Heart left ventricle (tissue), 13 donors: Measurements from ENCODE around the gene HDAC4.

Source experiments
- POLR2A ChIP-seq, 2 donors: fragments of 450-650 bp; IDR thresholded peaks; one replicate each; pipeline ENCODE4 v1.6.1; 2017; ENCODE audit warnings: antibody characterized with exemption in 2 of 2, mild to moderate bottlenecking in 2 of 2, moderate library complexity in 2 of 2
- TF ChIP-seq, protein P1 (sequence below), 12 donors: fragments of 200-600 bp; sonication (generic) in 4 of 12; IDR thresholded peaks; one replicate each; pipeline versions ENCODE4 v1.5.0 to v1.8.0; 2018 to 2022; ENCODE audit warnings: antibody characterized with exemption in 12 of 12, mild to moderate bottlenecking in 5 of 12
- donor health status: ischemic (EF 13 %, LVEDD 7.1; RV severe dilation, severe dysfunction).
- donor health status: DM: no; HTN: yes; CAD: no.
- donor health status: DM: no; HTN: no; CAD: no.
- donor health status: ischemic (EF 25% LVEDD 6.9; RV normal size, moderate dysfunction).
- donor health status: ischemic (EF 25% LVEDD 5.7; RV mildly dilated, moderate dysfunction).
- donor health status: ischemic (EF 35%, LVEDD 5.7; RV mildly dilated, moderate dysfunction).
- donor health status: nonischemic (EF 11% LVEDD 7.7; RV severe dilation, severe dysfunction).
- donor health status: DM: yes; HTN: yes; CAD: no.
- donor health status: PGD.
- donor health status: ischemic (EF 29% LVEDD 5.4; RV normal size, mild dysfunction).
- donor health status: nonischemic (EF 23%, LVEDD 6.1; RV moderate dilation, normal function).

DNA sequence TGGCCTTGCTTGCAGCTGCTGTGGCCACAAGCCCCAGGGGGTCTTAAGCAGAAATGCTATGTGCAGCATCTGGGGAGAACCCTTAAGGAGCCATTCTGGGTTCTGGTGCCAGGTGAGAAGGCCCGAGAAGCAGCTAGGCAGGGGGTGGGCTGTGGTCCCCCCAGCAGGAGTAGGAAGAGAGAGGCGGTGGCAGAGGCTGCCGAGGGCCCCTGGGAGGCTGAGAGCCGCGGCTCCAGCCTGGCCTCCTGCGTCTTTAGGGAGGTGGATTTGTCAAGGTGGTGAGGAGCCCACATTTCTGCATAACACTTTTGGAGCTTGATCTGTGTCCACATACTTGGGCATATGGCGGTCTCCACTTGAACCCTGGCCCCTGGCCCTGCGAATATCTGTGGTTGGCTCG, 356.5 kb downstream of the HDAC4 start:
- TF ChIP-seq, protein P1, sequence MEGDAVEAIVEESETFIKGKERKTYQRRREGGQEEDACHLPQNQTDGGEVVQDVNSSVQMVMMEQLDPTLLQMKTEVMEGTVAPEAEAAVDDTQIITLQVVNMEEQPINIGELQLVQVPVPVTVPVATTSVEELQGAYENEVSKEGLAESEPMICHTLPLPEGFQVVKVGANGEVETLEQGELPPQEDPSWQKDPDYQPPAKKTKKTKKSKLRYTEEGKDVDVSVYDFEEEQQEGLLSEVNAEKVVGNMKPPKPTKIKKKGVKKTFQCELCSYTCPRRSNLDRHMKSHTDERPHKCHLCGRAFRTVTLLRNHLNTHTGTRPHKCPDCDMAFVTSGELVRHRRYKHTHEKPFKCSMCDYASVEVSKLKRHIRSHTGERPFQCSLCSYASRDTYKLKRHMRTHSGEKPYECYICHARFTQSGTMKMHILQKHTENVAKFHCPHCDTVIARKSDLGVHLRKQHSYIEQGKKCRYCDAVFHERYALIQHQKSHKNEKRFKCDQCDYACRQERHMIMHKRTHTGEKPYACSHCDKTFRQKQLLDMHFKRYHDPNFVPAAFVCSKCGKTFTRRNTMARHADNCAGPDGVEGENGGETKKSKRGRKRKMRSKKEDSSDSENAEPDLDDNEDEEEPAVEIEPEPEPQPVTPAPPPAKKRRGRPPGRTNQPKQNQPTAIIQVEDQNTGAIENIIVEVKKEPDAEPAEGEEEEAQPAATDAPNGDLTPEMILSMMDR (IDR thresholded peaks at IDR 0.05), result no peak
- no peak for TF ChIP-seq POLR2A (IDR thresholded peaks at IDR 0.05)
